H54 (cell line): ENCODE results near the gene SLC27A3.
"Not testable (repeated sequence)": the region's sequence is repeated elsewhere in the genome, so short reads cannot be mapped to it uniquely, and the experiment has no call there.

Experiments used
- DNase-seq: peaks from one replicate; pipeline ENCODE4 v3.0.0; 2011; ENCODE audit warnings: low spot score, mixed read lengths; ENCODE audit not compliant: insufficient read length
- FAIRE-seq: peaks from 3 replicates; lab custom pipeline; 2011; peaks lifted over from hg19 to GRCh38; lab: Jason Lieb, UNC
- POLR2A ChIP-seq: IDR thresholded peaks from 2 replicates; pipeline ENCODE4 v1.6.1; 2011; ENCODE audit warnings: low read depth, mild to moderate bottlenecking, low read length

SLC27A3 gene

GRCh38 chr1:153749408-153750005, 25.7 kb upstream of the SLC27A3 start:
- no peak for TF ChIP-seq POLR2A
- peak; percentile 74 for DNase-seq

GRCh38 chr1:153750026-153750995, 24.9 kb upstream of the SLC27A3 start:
- DNase-seq = no peak
- no peak for FAIRE-seq

More at GRCh38 chr1:153749408-153750005, 25.7 kb upstream of the SLC27A3 start:
- no peak for FAIRE-seq

GRCh38 chr1:153752072-153752471, 23.1 kb upstream of the SLC27A3 start:
- no peak for FAIRE-seq

More at GRCh38 chr1:153750026-153750995, 24.9 kb upstream of the SLC27A3 start:
- TF ChIP-seq POLR2A = no peak

GRCh38 chr1:153752571-153753195, 22.5 kb upstream of the SLC27A3 start:
- FAIRE-seq = no peak
- TF ChIP-seq POLR2A = no peak
- DNase-seq = peak; percentile 57

More at GRCh38 chr1:153752072-153752471, 23.1 kb upstream of the SLC27A3 start:
- TF ChIP-seq POLR2A = no peak
- no peak for DNase-seq

- no peak for FAIRE-seq
- TF ChIP-seq POLR2A = no peak
- DNase-seq = no peak
Measured at GRCh38 chr1:153754266-153754665, 20.9 kb upstream of the SLC27A3 start.

GRCh38 chr1:153760440-153760839, 14.8 kb upstream of the SLC27A3 start:
- no peak for TF ChIP-seq POLR2A
- no peak for DNase-seq
- no peak for FAIRE-seq

- no peak for FAIRE-seq
- no peak for TF ChIP-seq POLR2A
- no peak for DNase-seq
Measured at GRCh38 chr1:153763365-153764225, 11.6 kb upstream of the SLC27A3 start.

- no peak for TF ChIP-seq POLR2A
- FAIRE-seq (no peak), DNase-seq (no peak)
Measured at GRCh38 chr1:153764310-153764709, 10.9 kb upstream of the SLC27A3 start.

- DNase-seq, FAIRE-seq: not testable (repeated sequence)
Measured at GRCh38 chr1:153766663-153767062, 8.5 kb upstream of the SLC27A3 start.

- no peak for TF ChIP-seq POLR2A
- DNase-seq (no peak), FAIRE-seq (no peak)
Measured at GRCh38 chr1:153767519-153767918, 7.7 kb upstream of the SLC27A3 start.

- TF ChIP-seq POLR2A = no peak
- no peak for DNase-seq
- FAIRE-seq = no peak
Measured at GRCh38 chr1:153768316-153769181, 6.7 kb upstream of the SLC27A3 start.

- FAIRE-seq = no peak
- no peak for DNase-seq
- no peak for TF ChIP-seq POLR2A
Measured at GRCh38 chr1:153769221-153769620, 6.0 kb upstream of the SLC27A3 start.

- FAIRE-seq = no peak
- TF ChIP-seq POLR2A = no peak
- no peak for DNase-seq
Measured at GRCh38 chr1:153770797-153771196, 4.4 kb upstream of the SLC27A3 start.
